GM21786 (cell line): ENCODE data around the gene LONP1.
A peak's percentile ranks its signal among the peaks of the same experiment; 100 is the strongest.
"Not testable (repeated sequence)": the region's sequence is repeated elsewhere in the genome, so short reads cannot be mapped to it uniquely, and the experiment has no call there.

Experiments used
- ATAC-seq: cut with Tn5 transposase; IDR thresholded peaks from one replicate; pipeline ENCODE4 v1.9.1; 2021; ENCODE audit not compliant: unreplicated experiment

Gene LONP1

GRCh38 chr19:5719961-5720790 lies at the start of gene LONP1, which contains the start of gene CATSPERD:
Gene LONP1 (minus strand): TSS chr19:5720146. CDS start chr19:5720132, 14 bp downstream.
Gene CATSPERD (plus strand): TSS chr19:5720637. CDS start chr19:5720738, 101 bp downstream.
- peak; percentile 84 for ATAC-seq

- ATAC-seq, result no peak
These were observed 48.0 kb upstream of the LONP1 start for GRCh38 chr19:5767949-5768348.

GRCh38 chr19:5765220-5765619 lies 45.3 kb upstream of the LONP1 start:
- ATAC-seq, result no peak

GRCh38 chr19:5762608-5763217 lies 42.8 kb upstream of the LONP1 start:
- no peak for ATAC-seq

GRCh38 chr19:5753743-5754142 lies 33.8 kb upstream of the LONP1 start:
- ATAC-seq, result no peak

DNA sequence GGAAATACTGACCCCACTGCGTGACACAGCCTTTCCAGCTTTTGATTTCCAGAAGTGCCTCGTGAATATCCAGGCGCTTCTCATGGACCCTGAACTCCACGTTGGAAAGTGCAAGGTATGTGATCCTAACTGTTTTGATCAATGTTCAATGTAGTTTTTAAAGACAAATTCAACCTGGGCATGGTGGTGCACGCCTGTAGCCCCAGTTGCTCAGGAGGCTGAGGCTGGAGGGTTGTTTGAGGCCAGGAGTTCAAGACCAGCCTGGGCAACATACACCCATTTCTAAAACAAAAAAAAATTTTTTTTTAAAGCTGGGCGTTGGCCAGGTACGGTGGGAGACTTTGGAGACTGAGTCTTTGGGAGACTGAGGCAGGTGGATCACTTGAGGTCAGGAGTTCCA lies 31.8 kb upstream of the LONP1 start:
- no peak for ATAC-seq

- ATAC-seq, result no peak
These were observed 29.6 kb upstream of the LONP1 start for GRCh38 chr19:5749505-5749904.

DNA sequence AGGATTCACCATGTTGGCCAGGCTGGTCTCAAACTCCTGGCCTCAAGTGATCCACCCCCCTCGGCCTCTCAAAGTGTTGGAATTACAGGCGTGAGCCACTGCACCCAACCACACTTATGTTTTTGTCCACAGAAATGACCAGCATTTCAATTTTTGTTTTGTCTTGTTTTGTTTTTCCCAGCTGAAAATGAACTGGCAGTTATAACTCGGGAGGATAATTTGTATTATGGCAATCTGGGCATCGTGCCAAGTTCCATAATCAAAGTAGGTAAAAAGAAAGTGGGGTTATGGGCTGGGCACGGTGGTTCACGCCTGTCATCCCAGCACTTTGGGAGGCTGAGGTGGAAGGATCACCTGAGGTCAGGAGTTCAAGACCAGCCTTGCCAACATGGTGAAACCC lies 29.0 kb upstream of the LONP1 start:
- not testable (repeated sequence) for ATAC-seq

- not testable (repeated sequence) for ATAC-seq
These were observed 25.1 kb upstream of the LONP1 start for GRCh38 chr19:5744999-5745398.

GRCh38 chr19:5743630-5744029 lies 23.7 kb upstream of the LONP1 start:
- ATAC-seq, result no peak

GRCh38 chr19:5742051-5742450 lies 22.1 kb upstream of the LONP1 start:
- no peak for ATAC-seq

DNA sequence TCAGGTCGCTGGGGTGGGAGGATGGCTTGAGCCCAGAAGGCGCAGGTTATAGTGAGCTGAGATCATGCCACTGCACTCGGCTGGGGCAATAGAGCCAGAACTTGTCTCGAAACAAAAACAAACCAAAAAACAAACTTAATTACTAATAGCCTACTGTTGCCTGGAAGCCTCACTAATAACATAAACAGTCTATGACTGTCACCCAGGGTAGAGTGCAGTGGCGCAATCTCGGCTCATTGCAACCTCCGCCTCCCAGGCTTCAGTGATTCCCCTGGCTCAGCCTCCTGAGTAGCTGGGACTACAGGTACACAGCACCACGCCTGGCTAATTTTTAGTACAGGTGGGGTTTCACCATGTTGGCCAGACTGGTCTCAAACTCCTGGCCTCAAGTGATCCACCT lies 18.5 kb upstream of the LONP1 start:
- ATAC-seq, result no peak

- ATAC-seq, result not testable (repeated sequence)
These were observed 13.2 kb upstream of the LONP1 start for GRCh38 chr19:5733172-5733571.

GRCh38 chr19:5727453-5728050 lies 7.6 kb upstream of the LONP1 start:
- no peak for ATAC-seq

DNA sequence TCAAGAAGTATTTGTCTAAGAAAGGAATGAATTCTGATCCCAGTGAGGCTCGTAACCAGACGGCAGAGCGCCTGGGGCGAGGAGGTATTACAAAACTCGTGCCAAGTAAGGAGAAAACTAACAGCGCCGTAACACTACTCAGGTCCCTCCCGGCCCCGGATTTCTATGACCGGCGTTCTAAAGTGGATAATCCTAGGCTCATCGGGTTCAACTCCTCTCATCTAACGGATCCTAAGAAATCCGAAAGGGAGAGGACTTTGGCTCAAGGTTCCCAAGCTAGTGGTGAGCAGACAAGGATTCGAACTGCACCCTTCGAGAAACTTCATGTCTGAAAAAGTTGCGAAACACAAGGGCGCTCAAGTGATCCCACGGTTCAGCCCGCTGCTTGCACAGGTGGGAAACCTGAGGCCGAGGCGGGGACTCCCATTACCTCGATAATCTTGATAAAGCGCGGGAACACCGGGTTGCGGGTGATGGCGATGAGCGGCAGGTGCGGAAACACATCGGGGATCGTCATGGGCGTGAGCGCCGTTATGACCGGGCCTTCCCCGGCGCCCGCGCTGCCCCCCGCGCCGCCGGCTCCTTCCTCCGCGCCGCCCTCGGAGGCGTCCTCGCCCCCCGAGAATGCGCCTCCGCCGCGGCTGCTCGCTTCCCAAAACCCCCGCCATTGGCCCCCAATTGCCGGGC lies 529 bp downstream of the LONP1 start:
- no peak for ATAC-seq

- no peak for ATAC-seq
These were observed 1.2 kb downstream of the LONP1 start for GRCh38 chr19:5718579-5719273.

DNA sequence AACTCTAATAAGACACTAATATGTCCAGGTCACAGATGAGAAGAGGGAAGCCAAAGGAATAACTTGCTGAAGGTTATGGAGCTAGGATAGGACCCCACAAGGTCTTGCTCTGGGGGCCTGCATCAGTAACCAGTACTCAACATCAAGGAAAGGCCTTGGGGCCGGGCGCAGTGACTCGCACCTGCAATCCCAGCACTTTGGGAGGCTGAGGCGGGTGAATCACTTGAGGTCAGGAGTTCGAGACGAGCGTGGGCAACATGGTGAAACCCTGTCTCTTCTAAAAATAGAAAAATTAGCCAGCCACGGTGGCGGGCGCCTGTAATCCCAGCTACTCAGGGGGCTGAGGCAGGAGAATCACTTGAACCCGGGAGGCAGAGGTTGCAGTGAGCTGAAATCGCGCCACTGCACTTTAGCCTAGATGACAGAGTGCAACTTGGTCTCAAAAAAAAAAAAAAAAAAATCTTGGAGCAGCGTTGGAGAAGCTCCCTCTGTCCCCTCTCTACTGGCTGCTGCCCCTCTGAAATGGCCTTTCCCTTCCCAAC lies 1.8 kb downstream of the LONP1 start:
- ATAC-seq, result no peak

DNA sequence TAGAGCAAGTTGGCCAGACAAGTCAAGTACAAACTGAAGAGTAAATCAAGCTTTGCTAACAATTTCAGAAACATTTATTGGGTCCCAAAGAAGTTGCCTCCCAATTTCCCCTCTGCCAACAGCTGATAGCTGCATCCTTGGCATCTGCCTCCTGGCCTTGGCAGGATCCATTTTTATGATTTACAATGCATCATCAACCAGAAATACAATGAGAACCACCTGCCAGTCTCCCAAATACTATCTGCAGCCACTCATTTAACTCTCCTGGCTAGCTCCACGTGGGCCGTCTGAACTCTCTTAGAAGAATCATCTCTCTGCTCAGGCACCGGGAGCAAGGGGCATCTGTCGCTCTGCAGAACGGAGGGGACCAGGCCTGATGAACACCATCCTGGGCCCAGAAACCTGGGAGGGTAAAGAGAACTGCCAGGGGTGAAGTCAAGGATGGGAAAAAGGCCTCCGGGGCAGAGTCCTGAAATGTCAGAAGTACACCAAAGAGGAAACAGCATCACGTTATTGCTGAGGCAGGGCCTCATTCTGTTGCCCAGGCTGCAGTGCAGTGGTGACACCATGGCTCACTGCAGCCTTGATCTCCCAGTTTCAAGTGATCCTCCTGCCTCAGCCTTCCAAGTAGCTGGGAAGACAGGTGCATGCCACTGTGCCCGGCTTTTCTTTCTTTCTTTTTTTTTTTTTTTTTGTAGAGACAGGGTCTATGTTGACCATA lies 2.6 kb downstream of the LONP1 start:
- ATAC-seq, result no peak

DNA sequence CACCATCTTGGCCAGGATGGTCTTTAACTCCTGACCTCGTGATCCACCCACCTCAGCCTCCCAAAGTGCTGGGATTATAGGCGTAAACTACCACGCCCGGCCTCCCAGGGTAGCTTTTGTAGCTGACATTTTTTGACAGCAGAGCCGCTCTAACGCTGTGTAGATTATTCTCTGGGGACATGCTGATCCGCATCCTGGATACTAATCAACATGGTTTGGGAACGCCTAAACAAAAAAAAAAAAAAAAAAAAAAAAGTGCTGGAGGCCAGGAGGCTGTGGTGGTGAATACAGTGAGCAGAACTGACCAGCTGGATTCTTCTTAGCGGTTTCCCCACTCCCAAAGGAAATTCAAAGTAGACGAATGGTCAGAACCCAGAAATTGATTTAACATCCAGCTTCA lies 5.1 kb downstream of the LONP1 start:
- no peak for ATAC-seq

DNA sequence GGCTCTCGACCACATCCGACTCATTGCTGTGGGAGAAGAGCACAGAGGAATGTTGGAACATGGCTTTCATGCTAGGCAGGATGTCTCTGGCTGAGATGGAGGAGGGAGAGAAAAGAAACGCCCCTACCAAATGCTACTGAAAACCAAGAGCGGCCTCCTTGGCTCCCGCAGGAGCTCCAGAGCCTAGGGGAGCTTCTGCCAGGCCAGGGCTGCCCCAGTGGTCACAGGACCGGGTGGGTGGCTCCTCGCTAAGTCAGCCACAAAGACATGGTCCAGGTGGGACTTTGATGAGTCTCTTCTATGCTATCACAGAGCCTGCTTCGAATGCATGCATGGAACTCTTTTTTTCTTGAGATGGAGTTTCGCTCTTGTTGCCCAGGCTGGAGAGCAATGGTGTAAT lies 6.7 kb downstream of the LONP1 start:
- ATAC-seq, result no peak
